ENCODE data around the gene SLC39A13.
"Not testable (repeated sequence)": the region's sequence is repeated elsewhere in the genome, so short reads cannot be mapped to it uniquely, and the experiment has no call there.

Gene SLC39A13

DNA sequence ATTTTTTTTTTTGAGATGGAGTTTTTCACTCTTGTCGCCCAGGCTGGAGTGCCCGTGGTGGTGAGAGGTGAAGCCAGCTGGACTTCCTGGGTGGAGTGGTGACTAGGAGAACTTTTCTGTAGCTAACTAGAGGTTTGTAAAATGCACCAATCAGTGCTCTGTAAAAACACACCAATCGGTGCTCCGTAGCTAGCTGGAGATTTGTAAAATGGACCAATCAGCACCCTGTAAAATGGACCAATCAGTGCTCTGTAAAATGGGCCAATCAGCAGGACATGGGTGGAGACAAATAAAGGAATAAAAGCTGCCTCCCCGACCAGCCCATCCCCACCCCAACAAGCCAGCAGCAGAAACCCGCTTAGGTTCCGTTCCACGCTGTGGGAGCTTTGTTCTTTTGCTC, 45.0 kb downstream of the SLC39A13 start:
- no peak overlapping the region for H2AFZ ChIP-seq (ENCODE audit: low read depth, low read length, severe bottlenecking)
- no peak overlapping the region for H3K27ac ChIP-seq (ENCODE audit: low read depth, low read length)
- H3K9ac ChIP-seq (ENCODE audit: low read length) = no peak overlapping the region
- no peaks in the 10 kb centered on the region for H3K27me3 ChIP-seq (ENCODE audit: low read length)
- no peak overlapping the region for H3K4me3 ChIP-seq (ENCODE audit: insufficient read depth, low read length, poor library complexity, severe bottlenecking)
- no peaks in the 10 kb centered on the region for H3K9me2 ChIP-seq (replicated peaks; ENCODE audit: insufficient read depth, low read length)
- H4K20me1 ChIP-seq (ENCODE audit: low read depth, low read length) = no peaks in the 10 kb centered on the region
- H3K9me3 ChIP-seq (ENCODE audit: insufficient read depth, low read length) = no peaks in the 10 kb centered on the region
- H3K79me2 ChIP-seq (ENCODE audit: insufficient read depth, low read length) = no peaks in the 10 kb centered on the region
- no peaks in the 10 kb centered on the region for H3K36me3 ChIP-seq (ENCODE audit: low read length)
- TF ChIP-seq, protein P1, sequence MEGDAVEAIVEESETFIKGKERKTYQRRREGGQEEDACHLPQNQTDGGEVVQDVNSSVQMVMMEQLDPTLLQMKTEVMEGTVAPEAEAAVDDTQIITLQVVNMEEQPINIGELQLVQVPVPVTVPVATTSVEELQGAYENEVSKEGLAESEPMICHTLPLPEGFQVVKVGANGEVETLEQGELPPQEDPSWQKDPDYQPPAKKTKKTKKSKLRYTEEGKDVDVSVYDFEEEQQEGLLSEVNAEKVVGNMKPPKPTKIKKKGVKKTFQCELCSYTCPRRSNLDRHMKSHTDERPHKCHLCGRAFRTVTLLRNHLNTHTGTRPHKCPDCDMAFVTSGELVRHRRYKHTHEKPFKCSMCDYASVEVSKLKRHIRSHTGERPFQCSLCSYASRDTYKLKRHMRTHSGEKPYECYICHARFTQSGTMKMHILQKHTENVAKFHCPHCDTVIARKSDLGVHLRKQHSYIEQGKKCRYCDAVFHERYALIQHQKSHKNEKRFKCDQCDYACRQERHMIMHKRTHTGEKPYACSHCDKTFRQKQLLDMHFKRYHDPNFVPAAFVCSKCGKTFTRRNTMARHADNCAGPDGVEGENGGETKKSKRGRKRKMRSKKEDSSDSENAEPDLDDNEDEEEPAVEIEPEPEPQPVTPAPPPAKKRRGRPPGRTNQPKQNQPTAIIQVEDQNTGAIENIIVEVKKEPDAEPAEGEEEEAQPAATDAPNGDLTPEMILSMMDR (IDR thresholded peaks at IDR 0.05; ENCODE audit: insufficient read depth, low read length, poor library complexity, severe bottlenecking) = no peak
- TF ChIP-seq EZH2phosphoT487 (conservative IDR thresholded peaks at IDR 0.05; ENCODE audit: low read length) = no peak
- no peak overlapping the region for H3K4me2 ChIP-seq (ENCODE audit: low read depth, low read length, poor library complexity, severe bottlenecking)
- no peaks in the 10 kb centered on the region for H3F3A ChIP-seq (ENCODE audit: insufficient read depth)

DNA sequence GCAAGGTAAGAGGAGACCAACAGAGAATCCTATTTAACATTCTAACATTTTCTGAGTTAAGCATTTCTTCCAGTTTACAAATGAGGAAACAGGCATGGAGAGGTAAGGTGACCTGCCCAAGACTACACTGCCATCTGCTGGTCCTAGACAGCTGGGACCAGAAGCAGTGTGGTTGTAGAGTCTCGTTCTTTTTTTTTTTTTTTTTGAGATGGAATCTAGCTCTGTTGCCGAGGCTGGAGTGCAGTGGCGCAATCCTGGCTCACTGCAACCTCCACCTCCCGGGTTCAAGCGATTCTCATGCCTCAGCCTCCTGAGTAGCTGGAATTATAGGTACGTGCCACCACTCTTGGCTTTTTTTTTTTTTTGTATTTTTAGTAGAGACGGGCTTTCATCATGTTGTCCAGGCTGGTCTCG, 45.9 kb downstream of the SLC39A13 start:
- not testable (repeated sequence) for H3K9me2 ChIP-seq (replicated peaks; ENCODE audit: insufficient read depth, low read length); H3K9ac ChIP-seq (ENCODE audit: low read length); H3K36me3 ChIP-seq (ENCODE audit: low read length); H3F3A ChIP-seq (ENCODE audit: insufficient read depth); H3K79me2 ChIP-seq (ENCODE audit: insufficient read depth, low read length); H3K4me2 ChIP-seq (ENCODE audit: low read depth, low read length, poor library complexity, severe bottlenecking); H4K20me1 ChIP-seq (ENCODE audit: low read depth, low read length); H3K9me3 ChIP-seq (ENCODE audit: insufficient read depth, low read length); H2AFZ ChIP-seq (ENCODE audit: low read depth, low read length, severe bottlenecking); H3K27me3 ChIP-seq (ENCODE audit: low read length); H3K27ac ChIP-seq (ENCODE audit: low read depth, low read length); H3K4me3 ChIP-seq (ENCODE audit: insufficient read depth, low read length, poor library complexity, severe bottlenecking)
- TF ChIP-seq, protein P1 (IDR thresholded peaks at IDR 0.05; ENCODE audit: insufficient read depth, low read length, poor library complexity, severe bottlenecking) = peak; percentile 79

DNA sequence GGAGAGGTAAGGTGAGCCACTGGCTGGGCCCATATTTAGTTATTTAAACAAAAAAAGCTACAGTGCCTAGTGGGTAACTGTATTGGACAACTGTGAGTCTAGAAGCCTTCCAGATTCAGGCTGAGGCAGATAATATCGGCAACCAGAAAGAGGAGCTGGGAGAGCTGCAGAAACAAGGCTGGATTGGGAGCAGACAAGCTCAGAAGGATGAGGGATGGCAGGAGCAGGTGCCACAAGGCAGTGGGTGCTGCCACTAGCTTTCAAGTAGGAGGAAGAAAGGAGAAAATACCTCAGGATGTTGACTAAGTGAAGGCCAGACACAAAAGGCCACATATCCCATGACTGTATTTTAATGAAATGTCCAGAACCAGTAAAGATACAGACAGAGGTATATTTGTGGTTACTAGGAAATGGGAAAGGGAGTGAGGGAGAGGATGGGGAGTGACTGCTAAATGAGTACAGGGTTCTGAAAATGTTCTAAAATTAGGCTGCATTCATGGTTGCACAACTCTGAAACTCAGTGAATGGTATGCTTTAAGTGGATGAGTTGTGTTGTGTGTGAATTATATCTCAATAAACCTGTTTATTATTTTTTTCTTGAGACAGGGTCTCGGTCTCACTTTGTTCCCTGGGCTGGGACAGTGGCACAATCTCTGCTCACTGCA, 52.3 kb downstream of the SLC39A13 start:
- Histone ChIP-seq H3K36me3 (ENCODE audit: low read length) (no peaks in the 10 kb centered on the region), H3K9ac (ENCODE audit: low read length) (no peak overlapping the region), H3F3A (ENCODE audit: insufficient read depth) (no peaks in the 10 kb centered on the region), H3K27me3 (ENCODE audit: low read length) (no peaks in the 10 kb centered on the region), H3K9me3 (ENCODE audit: insufficient read depth, low read length) (no peaks in the 10 kb centered on the region), H2AFZ (ENCODE audit: low read depth, low read length, severe bottlenecking) (no peak overlapping the region), H3K27ac (ENCODE audit: low read depth, low read length) (no peak overlapping the region), H3K79me2 (ENCODE audit: insufficient read depth, low read length) (no peaks in the 10 kb centered on the region), H3K4me2 (ENCODE audit: low read depth, low read length, poor library complexity, severe bottlenecking) (no peak overlapping the region), H3K9me2 (replicated peaks; ENCODE audit: insufficient read depth, low read length) (no peaks in the 10 kb centered on the region), H3K4me3 (ENCODE audit: insufficient read depth, low read length, poor library complexity, severe bottlenecking) (no peak overlapping the region), H4K20me1 (ENCODE audit: low read depth, low read length) (no peaks in the 10 kb centered on the region)
- TF ChIP-seq, protein P1 (IDR thresholded peaks at IDR 0.05; ENCODE audit: insufficient read depth, low read length, poor library complexity, severe bottlenecking) = no peak
- TF ChIP-seq EZH2phosphoT487 (conservative IDR thresholded peaks at IDR 0.05; ENCODE audit: low read length) = no peak

Measured in SU-DHL-6 (cell line).